ENCODE results near the gene MET. TPM values are rescaled to one million over a fixed set of nuclear protein-coding genes. Genes with fewer than 3 reads are reported as not detected.

The MET gene
- polyA plus RNA-seq, 2 of the 4 experiments (the other 2 are of a cell fraction) = 72.3 to 165 TPM

- POLR2A ChIA-PET = interaction anchor here (1.2 kb wide), 1 partner anchor 22 kb away, joined by 3 read pairs; no protein-coding TSS in a partner anchor
- no peak for FAIRE-seq
These were observed 19.2 kb upstream of the MET start for GRCh38 chr7:116652793-116653192.

DNA sequence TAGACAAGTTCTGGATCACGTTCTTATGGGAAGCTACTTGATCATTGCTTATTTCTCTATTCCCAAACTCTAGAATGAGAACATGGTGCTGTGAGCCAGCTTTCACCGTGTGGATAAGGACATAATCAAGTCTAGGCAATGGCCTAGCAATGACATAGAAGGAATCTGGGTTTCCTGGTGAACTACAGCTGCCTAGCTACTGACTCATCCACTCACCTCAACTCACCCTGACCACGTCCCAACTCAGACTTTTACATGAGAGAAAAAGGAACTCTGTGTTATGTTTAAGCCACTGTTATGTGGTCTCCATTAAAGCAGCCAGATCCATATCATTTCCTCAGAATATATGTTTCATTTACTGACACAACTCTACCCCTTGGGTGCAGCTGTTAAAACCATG, 18.8 kb upstream of the MET start:
- WGBS (ENCODE audit: missing lambda C conversion rate) = 34% methylated on average over 3 of the region's 3 CpGs
- CTCF ChIA-PET = interaction anchor here (0.9 to 1.6 kb wide), 4 partner anchors 18 to 157 kb away, joined by 3 to 5 read pairs (median 3); no protein-coding TSS in a partner anchor
- Histone ChIP-seq H3K27ac (peak overlapping the region in 1 of 2 experiments; percentile 23; a peak in 3 of 6 replicates), H3K4me1 (peaks cover 12% of the 10 kb centered on the region), H3K9me3 (no peaks in the 10 kb centered on the region), H3K4me2 (peak overlapping the region; percentile 29), H3K4me3 (no peak overlapping the region)
- FAIRE-seq = no peak
- peak in 1 of 2 experiments; percentile 54 for DNase-seq (ENCODE audit: low read depth in 1 of 2, low spot score in 1 of 2)
- TF ChIP-seq, protein P1, sequence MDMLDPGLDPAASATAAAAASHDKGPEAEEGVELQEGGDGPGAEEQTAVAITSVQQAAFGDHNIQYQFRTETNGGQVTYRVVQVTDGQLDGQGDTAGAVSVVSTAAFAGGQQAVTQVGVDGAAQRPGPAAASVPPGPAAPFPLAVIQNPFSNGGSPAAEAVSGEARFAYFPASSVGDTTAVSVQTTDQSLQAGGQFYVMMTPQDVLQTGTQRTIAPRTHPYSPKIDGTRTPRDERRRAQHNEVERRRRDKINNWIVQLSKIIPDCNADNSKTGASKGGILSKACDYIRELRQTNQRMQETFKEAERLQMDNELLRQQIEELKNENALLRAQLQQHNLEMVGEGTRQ (IDR thresholded peaks at IDR 0.05) = no peak
- TF ChIP-seq GATA3 (IDR thresholded peaks at IDR 0.05; ENCODE audit: borderline replicate concordance) (no peak), CBX8 (IDR thresholded peaks at IDR 0.05) (no peak), RFX5 (IDR thresholded peaks at IDR 0.05) (no peak), RAD21 (conservative IDR thresholded peaks at IDR 0.05 in 1 of 2, IDR thresholded peaks at IDR 0.05 in 1 of 2) (no peak), MAFK (IDR thresholded peaks at IDR 0.05; ENCODE audit: partially characterized antibody) (no peak), ZNF302 (CRISPR knock-in tag; IDR thresholded peaks at IDR 0.05) (no peak), E2F6 (IDR thresholded peaks at IDR 0.05; ENCODE audit: borderline replicate concordance, low read depth) (no peak), TFCP2L1 (CRISPR knock-in tag; IDR thresholded peaks at IDR 0.05) (no peak), HDAC2 (IDR thresholded peaks at IDR 0.05) (no peak), EHMT2 (IDR thresholded peaks at IDR 0.05; ENCODE audit: low read depth) (no peak)
- TF ChIP-seq, protein P2, sequence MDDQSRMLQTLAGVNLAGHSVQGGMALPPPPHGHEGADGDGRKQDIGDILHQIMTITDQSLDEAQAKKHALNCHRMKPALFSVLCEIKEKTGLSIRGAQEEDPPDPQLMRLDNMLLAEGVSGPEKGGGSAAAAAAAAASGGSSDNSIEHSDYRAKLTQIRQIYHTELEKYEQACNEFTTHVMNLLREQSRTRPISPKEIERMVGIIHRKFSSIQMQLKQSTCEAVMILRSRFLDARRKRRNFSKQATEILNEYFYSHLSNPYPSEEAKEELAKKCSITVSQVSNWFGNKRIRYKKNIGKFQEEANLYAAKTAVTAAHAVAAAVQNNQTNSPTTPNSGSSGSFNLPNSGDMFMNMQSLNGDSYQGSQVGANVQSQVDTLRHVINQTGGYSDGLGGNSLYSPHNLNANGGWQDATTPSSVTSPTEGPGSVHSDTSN (IDR thresholded peaks at IDR 0.05) = no peak
- ATAC-seq = peak; percentile 89; a peak in 5 of 6 replicates
- POLR2A ChIA-PET = interaction anchor here (1.2 kb wide), 1 partner anchor 22 kb away, joined by 3 read pairs; no protein-coding TSS in a partner anchor

More at GRCh38 chr7:116652793-116653192, 19.2 kb upstream of the MET start:
- CTCF ChIA-PET = interaction anchor here (1.1 to 1.6 kb wide), 3 partner anchors 19 to 157 kb away, joined by 3 to 5 read pairs (median 3); no protein-coding TSS in a partner anchor
- Histone ChIP-seq H3K4me2 (peak overlapping the region; percentile 29), H3K4me1 (peaks cover 12% of the 10 kb centered on the region), H3K9me3 (no peaks in the 10 kb centered on the region), H3K4me3 (no peak overlapping the region), H3K27ac (peak overlapping the region in 1 of 2 experiments; percentile 23; a peak in 3 of 6 replicates)
- ATAC-seq (peak in 1 of 2 experiments; percentile 50; a peak in 1 of 6 replicates), DNase-seq (ENCODE audit: low read depth in 1 of 2, low spot score in 1 of 2) (no peak)
- 80% methylated on average over 3 of the region's 3 CpGs for WGBS (ENCODE audit: missing lambda C conversion rate)
- TF ChIP-seq EHMT2 (IDR thresholded peaks at IDR 0.05; ENCODE audit: low read depth) (no peak), ZC3H11A (IDR thresholded peaks at IDR 0.05) (no peak), TP53 (CRISPR knock-in tag; IDR thresholded peaks at IDR 0.05) (no peak), FOSL2 (IDR thresholded peaks at IDR 0.05) (no peak), FOSL2 (CRISPR knock-in tag; IDR thresholded peaks at IDR 0.05) (no peak), CHD2 (IDR thresholded peaks at IDR 0.05; ENCODE audit: low read length, partially characterized antibody) (no peak), NFE2L2 (conservative IDR thresholded peaks at IDR 0.05; ENCODE audit: low read length) (no peak), HOXB5 (CRISPR knock-in tag; IDR thresholded peaks at IDR 0.05) (no peak), RCOR1 (IDR thresholded peaks at IDR 0.05; ENCODE audit: low read depth, low read length) (no peak), MYC (IDR thresholded peaks at IDR 0.05; ENCODE audit: borderline replicate concordance, low read length) (no peak)
- TF ChIP-seq, protein P3, sequence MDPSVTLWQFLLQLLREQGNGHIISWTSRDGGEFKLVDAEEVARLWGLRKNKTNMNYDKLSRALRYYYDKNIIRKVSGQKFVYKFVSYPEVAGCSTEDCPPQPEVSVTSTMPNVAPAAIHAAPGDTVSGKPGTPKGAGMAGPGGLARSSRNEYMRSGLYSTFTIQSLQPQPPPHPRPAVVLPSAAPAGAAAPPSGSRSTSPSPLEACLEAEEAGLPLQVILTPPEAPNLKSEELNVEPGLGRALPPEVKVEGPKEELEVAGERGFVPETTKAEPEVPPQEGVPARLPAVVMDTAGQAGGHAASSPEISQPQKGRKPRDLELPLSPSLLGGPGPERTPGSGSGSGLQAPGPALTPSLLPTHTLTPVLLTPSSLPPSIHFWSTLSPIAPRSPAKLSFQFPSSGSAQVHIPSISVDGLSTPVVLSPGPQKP (IDR thresholded peaks at IDR 0.05; ENCODE audit: low read depth, low read length) = no peak
- TF ChIP-seq, protein P4, sequence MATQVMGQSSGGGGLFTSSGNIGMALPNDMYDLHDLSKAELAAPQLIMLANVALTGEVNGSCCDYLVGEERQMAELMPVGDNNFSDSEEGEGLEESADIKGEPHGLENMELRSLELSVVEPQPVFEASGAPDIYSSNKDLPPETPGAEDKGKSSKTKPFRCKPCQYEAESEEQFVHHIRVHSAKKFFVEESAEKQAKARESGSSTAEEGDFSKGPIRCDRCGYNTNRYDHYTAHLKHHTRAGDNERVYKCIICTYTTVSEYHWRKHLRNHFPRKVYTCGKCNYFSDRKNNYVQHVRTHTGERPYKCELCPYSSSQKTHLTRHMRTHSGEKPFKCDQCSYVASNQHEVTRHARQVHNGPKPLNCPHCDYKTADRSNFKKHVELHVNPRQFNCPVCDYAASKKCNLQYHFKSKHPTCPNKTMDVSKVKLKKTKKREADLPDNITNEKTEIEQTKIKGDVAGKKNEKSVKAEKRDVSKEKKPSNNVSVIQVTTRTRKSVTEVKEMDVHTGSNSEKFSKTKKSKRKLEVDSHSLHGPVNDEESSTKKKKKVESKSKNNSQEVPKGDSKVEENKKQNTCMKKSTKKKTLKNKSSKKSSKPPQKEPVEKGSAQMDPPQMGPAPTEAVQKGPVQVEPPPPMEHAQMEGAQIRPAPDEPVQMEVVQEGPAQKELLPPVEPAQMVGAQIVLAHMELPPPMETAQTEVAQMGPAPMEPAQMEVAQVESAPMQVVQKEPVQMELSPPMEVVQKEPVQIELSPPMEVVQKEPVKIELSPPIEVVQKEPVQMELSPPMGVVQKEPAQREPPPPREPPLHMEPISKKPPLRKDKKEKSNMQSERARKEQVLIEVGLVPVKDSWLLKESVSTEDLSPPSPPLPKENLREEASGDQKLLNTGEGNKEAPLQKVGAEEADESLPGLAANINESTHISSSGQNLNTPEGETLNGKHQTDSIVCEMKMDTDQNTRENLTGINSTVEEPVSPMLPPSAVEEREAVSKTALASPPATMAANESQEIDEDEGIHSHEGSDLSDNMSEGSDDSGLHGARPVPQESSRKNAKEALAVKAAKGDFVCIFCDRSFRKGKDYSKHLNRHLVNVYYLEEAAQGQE (IDR thresholded peaks at IDR 0.05) = no peak
- TF ChIP-seq, protein P2 (IDR thresholded peaks at IDR 0.05) = no peak

Measured in A549 (cell line).